IMR-90 (cell line): ENCODE data around the gene ANKRD1. TPM values are rescaled to one million over a fixed set of nuclear protein-coding genes. Genes with fewer than 3 reads are reported as not detected.

Source experiments
- ATAC-seq: fragments of 200-7000 bp; cut with Tn5 transposase; 2 replicates; pipeline ENCODE4 v1.9.1; 2020; ENCODE audit warnings: low read depth, mild to moderate bottlenecking, moderate library complexity
- BruUV-seq: library from RNA; stranded (reverse); fragments of 400-500 nt; replicated peaks from 2 replicates; lab custom pipeline; 2021; lab: Mats Ljungman, UMichigan
- CTCF ChIA-PET: fragments of 300-600 bp; formaldehyde crosslinking; extraction: SDS; loops from one replicate; lab custom pipeline; 2021; ENCODE audit warnings: antibody characterized with exemption; lab: Yijun Ruan, JAX
- POLR2A ChIA-PET: fragments of 300-600 bp; sonication (Branson Sonifier 250); formaldehyde crosslinking; loops from one replicate; lab custom pipeline; 2022; ENCODE audit warnings: antibody characterized with exemption; ENCODE audit not compliant: unreplicated experiment; lab: Charles Lee
- DNase-seq: peaks from one replicate; pipeline ENCODE4 v3.0.0; 2013
- H2AFZ ChIP-seq: replicated peaks from 2 replicates; pipeline ENCODE3; 2013; ENCODE audit warnings: low read length, mild to moderate bottlenecking; ENCODE audit not compliant: poor library complexity
- H2AK5ac ChIP-seq: 2 replicates; pipeline ENCODE4 v1.6.1; 2013; ENCODE audit warnings: low read depth, low read length, inconsistent platforms
- H2AK9ac ChIP-seq: replicated peaks from 2 replicates; pipeline ENCODE3; 2013; ENCODE audit warnings: mild to moderate bottlenecking, low read depth, low read length, moderate library complexity; ENCODE audit not compliant: poor library complexity
- H2BK120ac ChIP-seq: 2 replicates; pipeline ENCODE4 v1.6.1; 2013; ENCODE audit warnings: low read depth, low read length, inconsistent platforms
- H2BK15ac ChIP-seq: 3 replicates; pipeline ENCODE4 v1.6.1; 2013; ENCODE audit warnings: low read depth, low read length, inconsistent platforms
- H2BK20ac ChIP-seq: 2 replicates; pipeline ENCODE4 v1.6.1; 2013; ENCODE audit warnings: low read depth, mild to moderate bottlenecking, inconsistent platforms, low read length, moderate library complexity
- H2BK5ac ChIP-seq: 2 replicates; pipeline ENCODE4 v1.6.1; 2013; ENCODE audit warnings: mild to moderate bottlenecking, low read depth, low read length, inconsistent platforms; ENCODE audit not compliant: poor library complexity, severe bottlenecking
- H3K14ac ChIP-seq: replicated peaks from 2 replicates; pipeline ENCODE4 v1.6.1; 2013; ENCODE audit warnings: low read depth, low read length, inconsistent platforms
- H3K18ac ChIP-seq: 2 replicates; pipeline ENCODE4 v1.6.1; 2013; ENCODE audit warnings: low read depth, low read length, control low read depth
- H3K23ac ChIP-seq: 2 replicates; pipeline ENCODE4 v1.6.1; 2013; ENCODE audit warnings: low read depth, low read length, inconsistent platforms
- H3K27ac ChIP-seq: 2 replicates; pipeline ENCODE4 v1.5.1; 2013; ENCODE audit warnings: mild to moderate bottlenecking, control low read depth, low read length; ENCODE audit not compliant: insufficient read depth
- H3K27me3 ChIP-seq: 2 replicates; pipeline ENCODE4 v1.6.1; 2013; ENCODE audit warnings: low read length; ENCODE audit not compliant: control insufficient read depth, insufficient read depth
- H3K36me3 ChIP-seq: 2 replicates; pipeline ENCODE4 v1.6.1; 2013; ENCODE audit warnings: low read length, mixed read lengths; ENCODE audit not compliant: control insufficient read depth, insufficient read depth
- H3K4ac ChIP-seq: 2 replicates; pipeline ENCODE4 v1.6.1; 2013; ENCODE audit warnings: low read depth, low read length, inconsistent platforms
- H3K4me1 ChIP-seq: 2 replicates; pipeline ENCODE4 v1.6.1; 2013; ENCODE audit warnings: low read length, mixed read lengths; ENCODE audit not compliant: control insufficient read depth, insufficient read depth
- H3K4me2 ChIP-seq: 2 replicates; pipeline ENCODE4 v1.6.1; 2013; ENCODE audit warnings: low read depth, mild to moderate bottlenecking, control low read depth, low read length, moderate library complexity
- H3K4me3 ChIP-seq: 2 replicates; pipeline ENCODE4 v1.5.1; 2013; ENCODE audit warnings: low read depth, mild to moderate bottlenecking, control low read depth, low read length, moderate library complexity; ENCODE audit not compliant: insufficient read depth
- H3K56ac ChIP-seq: 2 replicates; pipeline ENCODE4 v1.6.1; 2013; ENCODE audit warnings: low read length, inconsistent platforms; ENCODE audit not compliant: insufficient read depth; ENCODE audit errors: extremely low read depth
- H3K79me1 ChIP-seq, 2 experiments: 2 replicates each; pipeline ENCODE4 v1.6.1; 2013; ENCODE audit warnings: low read length in 2 of 2, inconsistent platforms in 1 of 2, low read depth in 1 of 2
- H3K9ac ChIP-seq: 2 replicates; pipeline ENCODE4 v1.6.1; 2013; ENCODE audit warnings: low read depth, low read length, control low read depth
- H3K9me1 ChIP-seq: 2 replicates; pipeline ENCODE4 v1.6.1; 2013; ENCODE audit warnings: low read length, inconsistent platforms; ENCODE audit not compliant: insufficient read depth
- H3K9me3 ChIP-seq: 2 replicates; pipeline ENCODE4 v1.6.1; 2013; ENCODE audit warnings: low read length; ENCODE audit not compliant: control insufficient read depth, insufficient read depth
- H4K20me1 ChIP-seq: 2 replicates; pipeline ENCODE4 v1.6.1; 2013; ENCODE audit warnings: low read length, inconsistent platforms; ENCODE audit not compliant: insufficient read depth
- H4K5ac ChIP-seq: 2 replicates; pipeline ENCODE4 v1.6.1; 2013; ENCODE audit warnings: mild to moderate bottlenecking, low read depth, low read length, control low read depth
- H4K8ac ChIP-seq, 2 experiments: 2 replicates each; pipeline ENCODE4 v1.6.1; 2013; ENCODE audit warnings: low read depth in 2 of 2, low read length in 2 of 2, control low read depth in 1 of 2, inconsistent platforms in 1 of 2
- H4K91ac ChIP-seq: 2 replicates; pipeline ENCODE4 v1.6.1; 2013; ENCODE audit warnings: low read depth, low read length, inconsistent platforms; ENCODE audit not compliant: insufficient read depth
- CTCF ChIP-seq: conservative IDR thresholded peaks from 2 replicates; pipeline ENCODE4 v1.5.1; 2012; ENCODE audit warnings: mild to moderate bottlenecking, low read depth, low read length, improper control_type of control experiment
- MAZ ChIP-seq: IDR thresholded peaks from 2 replicates; pipeline ENCODE4 v1.6.1; 2012; ENCODE audit warnings: low read depth, mild to moderate bottlenecking, low read length, improper control_type of control experiment, moderate library complexity, borderline replicate concordance
- RAD21 ChIP-seq: IDR thresholded peaks from 2 replicates; pipeline ENCODE4 v1.6.1; 2012; ENCODE audit warnings: low read length, improper control_type of control experiment
- SMC3 ChIP-seq: fragments of 150-350 bp; IDR thresholded peaks from 2 replicates; pipeline ENCODE4 v1.6.1; 2016; ENCODE audit warnings: low read depth, mild to moderate bottlenecking, antibody characterized with exemption, low read length, moderate library complexity
- WGBS, 2 experiments: methylation state at CpG; one replicate each; pipeline versions ENCODE4 v1.1.5 to v1.1.7; 2013; ENCODE audit warnings: missing lambda C conversion rate in 2 of 2; ENCODE audit not compliant: insufficient read length in 1 of 2; ENCODE audit errors: extremely low coverage in 2 of 2; 5-methylcytosine and 5-hydroxymethylcytosine counted together
- dilution Hi-C: fragments of 300-500 bp; cut with HindIII; formaldehyde crosslinking; loops from one replicate; pipeline ENCODE4 v1.14.3; 2018; ENCODE audit warnings: low sequenced_read_pairs; ENCODE audit not compliant: unreplicated experiment
- in situ Hi-C: fragments of 300-500 bp; cut with MboI; formaldehyde crosslinking; loops from 3 replicates; pipeline ENCODE4 v1.14.3; 2019; ENCODE audit warnings: low sequenced_read_pairs, inconsistent platforms, mixed read lengths
- intact Hi-C: fragments of 100-400 bp; cut with micrococcal nuclease; formaldehyde crosslinking; loops from 2 replicates; pipeline ENCODE4 v1.10.0; 2022
- polyA plus RNA-seq, 3 experiments: library from polyadenylated mRNA; depleted of rRNA; stranded (reverse); fragments of >200 nt; gene quantifications; 2 replicates each; pipeline ENCODE4 v1.2.3, GENCODE V29; 2012; ENCODE audit warnings: low replicate concordance in 1 of 3
- total RNA-seq: library from RNA; depleted of rRNA; stranded (reverse); fragments of >200 nt; gene quantifications from 2 replicates; pipeline ENCODE4 v1.2.3, GENCODE V29; 2012

The ANKRD1 gene
- total and polyA plus RNA-seq, 2 of the 4 experiments (the other 2 are of a cell fraction) = 7.4 to 10.8 TPM

DNA sequence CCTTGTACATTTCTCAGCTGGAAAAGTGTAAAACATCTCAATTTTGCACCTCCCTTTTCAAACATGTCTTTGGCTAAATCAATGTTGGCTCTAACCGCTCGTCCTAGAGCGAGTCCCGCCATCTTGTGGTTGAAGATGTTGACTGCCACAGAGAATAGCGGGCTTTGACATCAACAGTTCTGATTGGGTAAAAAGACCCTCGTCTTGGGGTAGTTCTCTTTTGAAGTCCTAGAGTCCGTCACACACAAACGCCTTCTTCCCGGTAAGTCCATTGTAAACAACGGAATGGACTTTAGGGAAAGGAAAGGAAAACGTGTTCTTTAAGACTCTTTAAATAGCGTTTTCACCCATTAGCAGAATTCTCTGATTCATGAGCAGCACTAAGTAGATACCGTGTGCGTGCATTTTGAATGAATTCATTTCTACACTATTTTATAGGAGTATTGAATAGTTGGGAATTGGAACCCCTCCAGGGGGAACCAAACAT lies 49.6 kb downstream of the ANKRD1 start:
- no peak for TF ChIP-seq MAZ
- peak; percentile 62 for TF ChIP-seq CTCF
- peak; percentile 57 for TF ChIP-seq SMC3
- TF ChIP-seq RAD21 = peak; percentile 50
- H3K27ac ChIP-seq = no peak overlapping the region
- H2BK15ac ChIP-seq = no peak overlapping the region
- peaks cover 2% of the 10 kb centered on the region; the same call in 1 of the 2 replicates for H3K4me1 ChIP-seq
- no peak overlapping the region for H2AK9ac ChIP-seq
- H4K5ac ChIP-seq = no peak overlapping the region; the same call in 1 of the 2 replicates
- BruUV-seq = no TSS peak
- H3K36me3 ChIP-seq = peaks cover 2% of the 10 kb centered on the region; the same call in 1 of the 2 replicates
- no CpG with 5 or more reads among the region's 14 CpGs for WGBS, 2 experiments
- peak overlapping the region; percentile 90 for H3K4me2 ChIP-seq
- no peak overlapping the region for H3K18ac ChIP-seq
- no peaks in the 10 kb centered on the region for H3K9me3 ChIP-seq
- H3K4ac ChIP-seq = peak overlapping the region; percentile 24; the same call in 1 of the 2 replicates
- H3K79me1 ChIP-seq = peaks cover 12 to 16% of the 10 kb centered on the region in 2 experiments
- H3K27me3 ChIP-seq = peaks cover 15% of the 10 kb centered on the region
- peak overlapping the region; percentile 21 to 83 for H4K8ac ChIP-seq
- H3K56ac ChIP-seq = peak overlapping the region; percentile 50; the same call in 1 of the 2 replicates
- no peak overlapping the region for H3K23ac ChIP-seq
- H2BK5ac ChIP-seq = peak overlapping the region; percentile 11
- intact Hi-C loops (loop anchor here (2.0 to 5.0 kb wide), 2 partner anchors 121 to 1036 kb away; partner anchors contain the start of gene FGFBP3), dilution Hi-C loops (no loop called here), in situ Hi-C loops (loop anchor here (25.0 kb wide), 1 partner anchor 1434 kb away; no protein-coding TSS in a partner anchor)
- H3K4me3 ChIP-seq = peak overlapping the region; percentile 89
- H2AK5ac ChIP-seq = no peak overlapping the region
- no peaks in the 10 kb centered on the region for H4K20me1 ChIP-seq
- H3K9me1 ChIP-seq = peaks cover 2% of the 10 kb centered on the region; the same call in 1 of the 2 replicates
- H2BK120ac ChIP-seq = peak overlapping the region; percentile 52; the same call in 1 of the 2 replicates
- H3K9ac ChIP-seq = no peak overlapping the region; the same call in 1 of the 2 replicates
- no peak overlapping the region for H4K91ac ChIP-seq
- ChIA-PET CTCF (interaction anchor here (0.9 to 1.4 kb wide), 4 partner anchors 8 to 130 kb away, joined by 3 to 5 read pairs (median 4); no protein-coding TSS in a partner anchor), POLR2A (no interaction called here)
- ATAC-seq = peak; percentile 84
- 0 out of 2 replicates have a peak overlapping the region, but pooled peaks have one; percentile 12 for H2BK20ac ChIP-seq
- H3K14ac ChIP-seq = peak overlapping the region; percentile 41; the same call in 1 of the 2 replicates
- H2AFZ ChIP-seq = peak overlapping the region; percentile 97
- DNase-seq = peak; percentile 81
